ENCODE data around the gene GPR179.

Gene GPR179

GRCh38 chr17:38342886-38343607, 709 bp downstream of the GPR179 start:
- DNase-seq (ENCODE audit: low read depth in 1 of 2, low spot score in 1 of 2): no peak

DNA sequence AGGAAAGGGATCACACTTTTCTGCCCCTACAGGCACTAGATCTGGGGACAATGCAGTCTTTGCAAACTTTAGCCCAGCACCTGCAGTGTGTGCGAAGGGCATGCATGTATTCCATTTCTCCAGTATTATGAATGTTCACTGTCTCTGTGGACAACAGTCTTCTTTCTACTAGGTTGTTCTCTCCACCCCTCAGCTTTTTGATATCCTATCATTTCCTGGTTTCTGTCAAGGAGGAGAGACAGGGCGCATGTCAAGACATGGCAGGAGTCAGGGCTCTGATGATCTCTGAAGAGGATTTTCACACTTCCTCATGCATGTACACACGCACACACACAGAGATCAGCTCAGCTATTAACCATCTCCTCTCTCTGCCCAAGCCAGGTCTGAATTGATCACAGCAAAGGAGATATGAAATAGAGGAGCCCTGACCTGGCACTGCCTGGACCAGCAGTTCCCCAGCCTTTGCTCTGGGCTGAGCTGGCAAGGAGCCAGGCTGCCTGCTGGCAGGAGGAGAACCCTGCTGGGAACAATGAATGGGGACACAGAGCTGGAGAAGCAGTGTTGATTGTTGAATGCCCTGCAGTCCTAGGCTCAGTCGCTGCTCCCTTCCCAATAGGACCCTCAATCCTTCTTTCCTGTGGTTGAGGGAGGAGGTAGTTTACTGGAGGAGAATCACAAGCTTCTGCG, 2.6 kb downstream of the GPR179 start:
- no peak for DNase-seq (ENCODE audit: low read depth in 1 of 2, low spot score in 1 of 2)

- DNase-seq (ENCODE audit: low read depth in 1 of 2, low spot score in 1 of 2): no peak
These were observed 3.9 kb downstream of the GPR179 start for GRCh38 chr17:38339891-38340290.

DNA sequence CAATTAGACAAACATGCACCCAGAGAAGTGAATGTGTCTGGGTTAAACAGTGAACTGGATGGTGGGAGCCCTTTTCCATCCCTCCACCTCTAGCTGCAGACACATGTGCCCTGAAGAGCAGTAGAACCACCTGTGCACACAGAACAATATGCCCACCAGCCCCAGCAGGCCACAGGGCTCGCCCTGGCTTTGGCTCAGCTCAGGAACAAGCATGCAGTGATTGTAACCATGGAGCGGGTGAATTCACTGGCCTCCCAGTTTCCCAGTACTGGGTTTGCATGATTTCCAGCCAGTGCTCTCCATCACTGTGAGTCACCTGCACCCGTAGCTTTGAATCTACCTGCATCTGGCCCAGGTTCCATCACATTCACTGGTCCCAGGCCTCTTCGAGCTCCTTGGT, 5.2 kb downstream of the GPR179 start:
- no peak for DNase-seq (ENCODE audit: low read depth in 1 of 2, low spot score in 1 of 2)

DNA sequence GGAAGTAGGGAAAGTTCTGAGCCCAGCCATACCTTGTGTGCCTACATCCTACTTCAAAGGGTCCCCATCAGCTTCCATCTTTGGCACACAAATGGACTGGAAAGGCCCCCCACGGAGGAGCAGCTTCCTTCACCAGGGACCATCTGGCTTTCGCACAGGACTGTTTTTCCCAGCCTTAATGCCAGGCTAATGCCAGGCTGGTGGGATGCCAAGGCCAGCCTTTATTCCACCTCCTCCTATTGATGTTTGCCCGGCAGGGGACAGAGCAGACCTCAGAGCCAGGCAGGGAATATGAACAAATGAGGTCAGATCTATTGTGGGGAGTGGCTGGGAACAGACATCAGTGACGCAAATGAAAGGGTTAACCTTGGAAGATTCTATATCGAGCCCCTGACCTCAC, 5.7 kb downstream of the GPR179 start:
- DNase-seq (ENCODE audit: low read depth in 1 of 2, low spot score in 1 of 2): no peak

DNA sequence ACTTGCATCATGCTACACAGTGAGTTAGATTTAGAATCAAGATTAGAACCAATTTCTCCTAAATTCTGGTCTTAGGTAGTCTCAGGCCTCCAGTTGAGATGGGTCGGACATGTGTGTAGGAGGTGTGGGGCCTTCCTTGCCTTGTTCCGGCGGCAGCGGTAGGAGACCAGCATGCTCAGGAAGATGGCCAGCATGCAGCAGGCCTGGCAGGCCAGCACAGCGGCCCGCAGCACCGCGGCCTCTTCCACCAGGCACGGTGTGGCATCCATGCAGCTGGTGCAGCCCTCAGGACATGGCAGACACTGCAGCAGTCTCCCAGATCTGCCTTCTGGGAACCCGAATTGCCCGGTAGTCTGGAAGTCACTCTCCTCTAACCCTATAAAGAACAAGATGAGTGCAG, 6.9 kb downstream of the GPR179 start:
- DNase-seq (ENCODE audit: low read depth in 1 of 2, low spot score in 1 of 2): no peak

DNA sequence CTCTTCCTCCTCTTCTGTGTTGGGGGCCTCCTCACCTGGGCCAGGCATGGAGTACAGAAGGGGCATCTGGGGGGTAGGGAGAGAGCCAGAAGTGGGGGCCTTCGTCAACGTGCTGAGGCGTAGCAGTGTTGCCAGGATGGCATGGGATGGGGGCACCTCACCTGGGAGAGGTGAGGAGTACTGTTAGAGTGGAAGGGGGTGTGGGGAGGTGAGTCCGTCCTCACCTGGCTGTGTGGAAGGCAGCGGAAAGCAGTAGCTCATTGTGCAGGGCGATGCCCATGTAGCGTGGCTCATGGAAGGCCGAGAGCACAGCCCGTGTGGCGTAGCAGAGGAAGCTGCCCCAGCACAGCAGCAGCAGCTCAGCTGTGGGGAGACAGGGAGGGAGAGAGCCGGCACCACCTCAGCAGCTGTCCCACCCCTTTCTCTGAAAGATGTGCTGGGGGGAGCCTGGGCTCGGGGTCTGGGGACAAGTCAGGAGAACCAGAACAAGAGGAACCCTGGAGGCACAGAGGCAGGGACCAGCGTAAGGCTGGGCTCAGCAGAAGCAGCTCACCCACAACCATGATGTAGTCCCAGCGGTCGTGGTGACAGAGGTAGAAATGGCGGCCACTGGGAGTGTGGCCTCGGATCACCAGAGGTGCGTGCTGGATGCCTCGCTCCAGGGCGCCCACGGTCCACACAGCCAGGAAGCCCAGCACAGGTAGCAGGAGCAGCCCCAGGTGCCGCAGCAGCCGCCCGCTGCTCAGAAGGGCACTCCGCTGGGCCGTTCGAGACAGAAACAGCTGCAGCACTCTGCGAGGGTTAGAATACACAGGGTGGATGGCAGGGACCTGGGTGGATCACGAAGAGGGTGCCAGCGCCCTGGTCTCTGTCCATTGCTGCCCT, 9.0 kb downstream of the GPR179 start:
- no peak for DNase-seq (ENCODE audit: low read depth in 1 of 2, low spot score in 1 of 2)

GRCh38 chr17:38333635-38334295, 10.0 kb downstream of the GPR179 start:
- peak in 1 of 2 donors; percentile 6 for DNase-seq (ENCODE audit: low read depth in 1 of 2, low spot score in 1 of 2)

- DNase-seq (ENCODE audit: low read depth in 1 of 2, low spot score in 1 of 2): no peak
These were observed 11.0 kb downstream of the GPR179 start for GRCh38 chr17:38332735-38333134.

- DNase-seq (ENCODE audit: low read depth in 1 of 2, low spot score in 1 of 2): no peak
These were observed 12.8 kb downstream of the GPR179 start for GRCh38 chr17:38330941-38331411.

DNA sequence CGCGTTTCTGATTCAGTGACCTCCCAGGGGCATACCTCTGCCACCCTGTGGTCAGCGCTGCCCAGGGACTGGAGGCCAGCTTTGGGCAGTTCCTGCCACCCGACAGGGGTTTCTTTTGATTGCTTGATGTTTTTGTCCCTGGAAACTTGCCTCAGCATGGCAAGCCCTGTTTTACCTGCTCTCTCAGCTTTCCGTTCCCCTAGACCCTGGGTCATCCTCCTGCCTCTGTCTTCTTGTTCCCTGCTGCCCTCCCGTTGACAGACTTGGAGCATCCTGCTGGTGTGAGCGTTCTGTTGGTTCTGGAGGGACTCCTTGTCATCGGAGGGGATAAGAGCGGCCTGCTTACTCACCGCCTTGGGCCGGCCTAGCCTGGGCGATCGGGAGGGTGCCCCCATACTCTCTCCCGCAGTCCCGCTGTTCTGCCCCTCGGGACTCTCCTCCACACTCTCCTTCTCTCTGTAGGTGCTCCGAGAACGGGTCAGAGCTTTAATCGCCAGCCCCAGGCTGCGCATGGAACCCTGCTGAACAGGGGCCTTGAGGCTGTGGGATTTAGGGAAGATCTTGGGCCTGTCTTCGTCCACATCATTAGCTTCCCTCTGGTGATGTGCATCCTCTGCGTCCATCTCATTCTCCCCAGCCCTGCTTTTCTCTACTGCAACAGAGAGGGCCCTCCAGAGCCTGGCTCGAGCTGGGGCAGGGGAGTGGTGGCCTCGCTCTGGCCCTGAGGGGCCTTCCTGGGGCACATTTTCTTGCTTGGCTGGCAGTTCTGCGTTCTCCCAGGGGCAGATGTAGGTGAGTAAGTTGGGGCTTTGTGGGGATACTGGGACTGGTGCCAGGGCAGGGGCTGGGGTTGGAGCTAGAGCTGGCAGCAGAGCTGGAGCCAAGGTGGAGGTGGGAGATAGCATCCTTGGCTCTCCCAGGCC, 13.7 kb downstream of the GPR179 start:
- no peak for DNase-seq (ENCODE audit: low read depth in 1 of 2, low spot score in 1 of 2)

DNA sequence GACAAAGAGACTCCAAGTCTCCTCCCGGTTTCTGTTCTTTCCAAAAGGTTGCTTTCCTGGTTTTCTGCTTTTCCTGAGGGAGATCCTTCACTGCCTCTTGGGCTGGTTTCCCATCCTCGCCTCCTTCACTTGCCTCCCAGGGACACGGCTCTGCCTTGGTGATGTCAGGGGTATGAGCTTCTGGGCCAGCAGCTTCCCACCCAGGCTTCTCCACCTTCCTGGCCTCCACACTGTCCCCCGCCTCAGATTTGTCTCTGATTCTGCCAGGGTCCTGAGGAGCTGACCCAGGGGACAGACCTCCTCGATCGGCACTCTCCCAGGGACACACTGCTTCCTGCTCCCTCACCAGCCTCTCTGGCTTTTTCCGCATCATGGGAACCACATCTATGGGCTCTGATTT, 14.5 kb downstream of the GPR179 start:
- DNase-seq (ENCODE audit: low read depth in 1 of 2, low spot score in 1 of 2): no peak

DNA sequence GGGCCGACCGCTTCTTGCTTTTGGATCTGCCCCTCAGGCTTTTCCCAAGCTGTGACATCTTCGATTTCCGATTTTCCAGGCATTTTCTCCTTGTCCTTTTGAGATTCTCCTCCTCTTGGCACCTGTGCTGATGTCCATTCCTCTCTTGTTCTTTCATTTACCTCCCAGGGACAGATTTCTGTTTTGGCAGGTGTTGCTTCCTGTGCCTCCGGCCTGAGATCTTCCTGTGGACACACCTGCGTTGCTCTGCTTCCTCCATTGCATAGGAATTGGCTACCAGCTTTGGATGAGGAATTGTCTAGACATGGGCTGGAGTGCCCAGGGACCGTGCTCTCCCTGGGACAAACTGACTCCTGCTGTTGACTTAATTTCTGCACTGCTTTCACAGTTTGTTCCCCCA, 15.1 kb downstream of the GPR179 start:
- no peak for DNase-seq (ENCODE audit: low read depth in 1 of 2, low spot score in 1 of 2)

DNA sequence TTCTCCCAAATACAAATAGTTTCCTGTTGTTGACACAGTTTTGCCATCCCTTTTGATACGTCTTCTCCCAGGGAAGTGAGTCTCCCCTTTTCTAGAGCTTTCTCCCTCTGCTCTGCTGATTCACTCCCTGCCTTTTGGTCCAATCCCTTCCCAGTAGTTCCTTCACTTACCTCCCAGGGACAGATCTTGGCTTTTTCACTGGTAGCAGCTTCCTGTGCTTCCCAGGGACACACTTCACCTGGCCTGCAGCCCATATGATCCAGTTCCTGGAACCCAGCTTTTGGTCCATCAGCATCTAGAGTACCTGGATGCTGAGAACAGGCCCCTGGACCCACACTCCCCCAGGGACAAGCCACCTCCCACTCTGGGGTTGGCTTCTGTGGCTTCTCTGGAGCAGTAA, 15.8 kb downstream of the GPR179 start:
- DNase-seq (ENCODE audit: low read depth in 1 of 2, low spot score in 1 of 2): no peak

- DNase-seq (ENCODE audit: low read depth in 1 of 2, low spot score in 1 of 2): no peak
These were observed 16.6 kb downstream of the GPR179 start for GRCh38 chr17:38326996-38327792.

DNA sequence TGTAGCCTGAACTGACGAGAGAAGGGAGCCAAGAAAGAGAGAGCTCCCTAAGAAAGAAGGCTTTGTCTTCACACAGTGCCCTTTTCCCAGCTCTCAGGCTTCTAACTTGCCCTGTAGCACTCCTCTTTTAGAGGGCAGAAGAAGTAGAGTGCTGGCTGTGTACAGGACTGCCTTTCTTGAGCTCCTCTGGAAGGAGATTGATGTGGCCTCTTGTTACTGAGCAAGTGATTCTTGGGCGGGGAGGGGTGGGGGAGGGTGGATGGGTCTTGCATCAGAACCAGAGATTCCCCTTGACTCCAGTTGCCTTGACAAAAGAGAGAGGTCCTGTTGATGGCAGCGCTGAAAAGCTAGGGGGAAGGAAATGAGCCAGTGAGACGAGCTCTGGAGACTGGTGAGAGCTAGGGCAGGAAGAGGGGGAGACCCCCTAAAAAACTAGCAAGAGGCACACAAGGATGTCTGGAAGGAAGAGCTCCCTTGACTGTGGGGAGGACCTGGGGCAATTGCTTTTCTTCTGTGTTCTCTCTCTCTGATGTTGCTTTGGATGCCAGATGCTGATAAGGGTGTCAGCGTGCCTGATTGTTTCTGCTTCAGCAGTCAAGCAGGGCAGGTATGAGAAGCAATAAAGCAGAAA, 18.4 kb downstream of the GPR179 start:
- no peak for DNase-seq (ENCODE audit: low read depth in 1 of 2, low spot score in 1 of 2)

DNA sequence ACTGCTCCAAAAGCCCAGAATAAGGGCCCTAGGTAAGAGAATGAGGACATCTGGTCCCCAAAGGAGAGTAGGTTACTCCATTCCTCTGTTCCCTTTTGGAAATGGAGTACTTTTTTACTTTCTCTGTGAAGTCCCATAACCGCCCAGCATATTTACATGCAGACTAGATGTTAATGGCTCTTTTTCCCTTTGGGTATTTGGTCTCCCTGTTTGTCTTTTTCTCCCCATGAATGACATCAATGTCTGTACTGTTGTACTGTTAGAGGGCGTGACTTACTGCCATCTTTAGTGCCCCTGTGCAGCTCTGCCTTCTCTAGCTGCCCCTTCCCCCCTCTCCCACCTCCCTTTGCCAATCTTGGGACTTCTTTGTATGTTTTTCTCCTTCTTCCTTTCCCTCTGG, 19.0 kb downstream of the GPR179 start:
- DNase-seq (ENCODE audit: low read depth in 1 of 2, low spot score in 1 of 2): no peak

DNA sequence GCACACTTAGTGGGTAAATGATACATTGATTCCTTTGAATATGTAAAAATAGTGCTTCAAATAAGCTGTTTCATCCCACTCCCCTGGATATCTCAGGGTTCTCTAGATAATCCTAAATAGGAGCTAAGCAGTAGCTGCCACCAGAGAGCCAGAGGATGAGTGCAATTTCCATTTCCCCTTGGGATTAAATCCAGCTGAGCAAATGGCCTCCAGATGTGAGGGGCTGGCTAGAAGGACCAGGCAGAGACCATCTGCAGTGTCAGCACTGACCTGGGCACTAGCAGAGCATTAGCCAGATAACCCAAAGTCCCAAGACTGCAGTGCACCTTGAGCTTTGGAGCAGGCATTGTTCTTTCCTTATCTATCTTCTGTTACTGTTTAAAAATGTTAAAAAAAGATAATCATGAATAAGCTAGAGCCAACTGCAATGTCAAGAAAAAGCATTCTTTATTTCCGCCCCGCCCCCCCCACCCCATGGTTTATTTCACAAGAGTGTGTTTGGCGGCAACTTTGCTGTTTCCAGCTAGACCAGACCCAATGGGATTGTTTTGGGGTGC, 19.5 kb downstream of the GPR179 start:
- DNase-seq (ENCODE audit: low read depth in 1 of 2, low spot score in 1 of 2): no peak

DNA sequence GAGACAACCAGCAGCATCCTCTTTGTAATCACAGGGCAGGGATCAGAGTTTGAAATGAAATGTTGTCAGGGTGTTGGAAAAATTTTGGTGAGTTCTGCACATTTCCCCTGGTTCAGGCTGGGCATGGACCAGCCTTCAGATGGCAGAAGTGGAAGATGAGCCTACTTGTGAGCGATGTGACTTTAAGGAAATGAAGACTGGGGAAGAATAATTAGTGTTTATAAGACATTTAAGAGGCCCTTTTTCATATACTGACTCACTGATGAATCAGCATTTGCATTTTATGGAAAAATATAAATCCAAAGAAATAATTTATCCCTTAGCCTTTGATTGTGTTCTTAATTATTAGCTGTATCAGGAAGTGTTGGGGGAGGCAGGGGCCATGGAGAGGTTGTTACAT, 20.9 kb downstream of the GPR179 start:
- no peak for DNase-seq (ENCODE audit: low read depth in 1 of 2, low spot score in 1 of 2)

All from activated T-helper 1 cell treated with anti-CD3 and anti-CD28 coated beads, Interleukin-2, amount 50 U/mL, for 16 hours (primary cell).